C4-2B (cell line): Measurements from ENCODE around the gene FLT1.

Experiments used
- ZFX ChIP-seq: fragments of 450-650 bp; IDR thresholded peaks from 2 replicates; pipeline ENCODE4 v1.6.1; 2017
- TF ChIP-seq, protein P1 (sequence below): fragments of 450-650 bp; conservative IDR thresholded peaks from 2 replicates; pipeline ENCODE4 v1.5.1; 2017; ENCODE audit warnings: mild to moderate bottlenecking

DNA sequence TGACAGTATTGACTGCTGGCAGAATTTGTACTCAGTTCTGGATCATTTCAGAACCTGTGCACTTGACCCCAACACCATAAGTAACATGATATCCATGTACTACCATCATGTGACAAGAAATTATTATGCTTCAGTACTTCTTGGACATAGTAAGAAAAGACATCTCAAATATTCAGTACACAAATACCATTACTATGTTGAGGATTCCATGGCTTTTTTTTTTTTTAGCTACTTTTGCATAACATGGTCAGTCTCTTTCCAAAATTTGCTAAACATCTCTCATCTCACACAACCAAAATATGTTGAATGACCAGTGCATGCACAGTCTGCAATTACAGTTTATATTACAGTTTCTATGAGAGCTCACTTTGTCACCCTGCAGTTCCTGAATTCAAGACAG, 85.3 kb downstream of the FLT1 start:
- TF ChIP-seq, protein P1, sequence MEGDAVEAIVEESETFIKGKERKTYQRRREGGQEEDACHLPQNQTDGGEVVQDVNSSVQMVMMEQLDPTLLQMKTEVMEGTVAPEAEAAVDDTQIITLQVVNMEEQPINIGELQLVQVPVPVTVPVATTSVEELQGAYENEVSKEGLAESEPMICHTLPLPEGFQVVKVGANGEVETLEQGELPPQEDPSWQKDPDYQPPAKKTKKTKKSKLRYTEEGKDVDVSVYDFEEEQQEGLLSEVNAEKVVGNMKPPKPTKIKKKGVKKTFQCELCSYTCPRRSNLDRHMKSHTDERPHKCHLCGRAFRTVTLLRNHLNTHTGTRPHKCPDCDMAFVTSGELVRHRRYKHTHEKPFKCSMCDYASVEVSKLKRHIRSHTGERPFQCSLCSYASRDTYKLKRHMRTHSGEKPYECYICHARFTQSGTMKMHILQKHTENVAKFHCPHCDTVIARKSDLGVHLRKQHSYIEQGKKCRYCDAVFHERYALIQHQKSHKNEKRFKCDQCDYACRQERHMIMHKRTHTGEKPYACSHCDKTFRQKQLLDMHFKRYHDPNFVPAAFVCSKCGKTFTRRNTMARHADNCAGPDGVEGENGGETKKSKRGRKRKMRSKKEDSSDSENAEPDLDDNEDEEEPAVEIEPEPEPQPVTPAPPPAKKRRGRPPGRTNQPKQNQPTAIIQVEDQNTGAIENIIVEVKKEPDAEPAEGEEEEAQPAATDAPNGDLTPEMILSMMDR: no peak
- TF ChIP-seq ZFX: no peak
